Renal cortex interstitium (tissue), 11 donors: Measurements from ENCODE around the gene CCL2. TPM values are rescaled to one million over a fixed set of nuclear protein-coding genes. Genes with fewer than 3 reads are reported as not detected.

Source experiments
- DNase-seq, 11 donors: peaks; one replicate each; pipeline ENCODE4 v3.0.0-alpha.2; 2013; ENCODE audit warnings: low read depth in 9 of 11, low spot score in 4 of 11; ENCODE audit errors: extremely low read depth in 1 of 11
- polyA plus RNA-seq, 3 donors: library from polyadenylated mRNA; unstranded; fragments of 120-200 nt; gene quantifications; one replicate each; pipeline ENCODE4 v1.2.1, GENCODE V29; 2013; ENCODE audit not compliant: insufficient read length in 3 of 3

Gene CCL2
- polyA plus RNA-seq, 3 donors = 15.6 to 18.5 (median 16.4) TPM

GRCh38 chr17:34228781-34229180 lies 26.3 kb upstream of the CCL2 start:
- no peak for DNase-seq

DNA sequence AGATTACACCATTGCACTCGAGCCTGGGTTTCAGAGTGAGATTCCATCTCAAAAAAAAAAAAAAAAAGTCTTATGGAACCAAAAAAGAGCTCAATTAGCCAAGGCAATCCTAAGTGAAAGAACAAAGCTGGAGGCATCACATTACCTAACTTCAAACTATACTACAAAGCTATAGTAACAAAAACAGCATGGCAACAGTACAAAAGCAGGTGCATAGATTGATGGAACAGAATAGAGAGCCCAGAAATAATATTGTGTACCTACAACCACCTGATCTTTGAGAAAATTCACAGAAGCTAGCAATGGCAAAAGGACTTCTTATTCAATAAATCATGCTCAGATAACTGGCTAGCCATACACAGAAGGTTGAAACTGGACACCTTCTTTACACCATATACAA lies 24.7 kb upstream of the CCL2 start:
- DNase-seq = no peak

DNA sequence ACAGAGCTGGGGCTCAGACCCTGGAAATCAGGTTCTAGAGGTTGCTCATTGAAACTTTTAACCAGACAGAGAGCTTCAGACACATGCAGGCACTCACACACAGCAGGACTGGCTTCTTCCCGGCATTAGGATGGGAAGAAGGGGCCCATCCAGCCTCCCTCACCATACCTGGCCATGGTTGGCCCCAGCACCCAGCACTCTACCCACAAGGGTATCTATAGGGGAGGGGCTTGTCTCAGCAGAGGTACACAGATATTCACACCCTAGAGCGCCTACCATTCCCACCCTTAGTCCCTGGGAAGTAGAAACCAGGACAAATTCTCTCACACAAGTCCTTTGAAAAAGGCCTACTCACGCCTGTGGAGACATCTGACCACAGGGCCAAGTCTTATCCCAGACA lies 20.5 kb upstream of the CCL2 start:
- DNase-seq = no peak

- DNase-seq = no peak
These were observed 19.6 kb upstream of the CCL2 start for GRCh38 chr17:34235389-34236028.

DNA sequence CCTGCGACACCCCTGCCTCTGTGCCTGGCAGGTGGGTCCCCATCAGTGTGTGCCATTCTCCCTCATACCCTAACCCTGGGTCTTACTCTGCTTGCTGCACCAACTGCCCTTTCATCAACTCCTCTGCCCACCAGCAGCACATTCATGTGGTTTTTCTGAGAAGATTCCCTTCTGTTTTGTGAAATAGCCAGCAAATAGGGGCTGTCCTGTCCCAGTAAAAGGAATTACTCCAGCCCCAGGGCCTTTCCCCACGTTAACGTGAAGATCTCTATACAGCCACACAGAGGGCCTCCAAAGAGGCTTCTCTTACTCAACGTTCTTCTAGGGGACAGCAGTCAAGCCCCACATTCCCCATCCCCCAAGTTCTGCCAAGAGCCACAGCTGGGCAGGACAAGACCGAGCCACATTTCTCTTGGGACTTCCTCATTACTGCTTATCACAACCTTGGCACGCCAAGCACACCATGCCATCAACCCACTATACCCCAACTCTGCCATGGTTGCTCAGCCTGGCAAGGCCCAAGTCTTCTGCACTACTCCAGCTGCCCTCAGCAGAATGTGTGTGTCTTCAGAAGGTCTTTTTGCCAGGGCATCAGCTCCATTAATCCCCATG lies 18.7 kb upstream of the CCL2 start:
- DNase-seq = no peak

- no peak for DNase-seq
These were observed 17.6 kb upstream of the CCL2 start for GRCh38 chr17:34237458-34237857.

DNA sequence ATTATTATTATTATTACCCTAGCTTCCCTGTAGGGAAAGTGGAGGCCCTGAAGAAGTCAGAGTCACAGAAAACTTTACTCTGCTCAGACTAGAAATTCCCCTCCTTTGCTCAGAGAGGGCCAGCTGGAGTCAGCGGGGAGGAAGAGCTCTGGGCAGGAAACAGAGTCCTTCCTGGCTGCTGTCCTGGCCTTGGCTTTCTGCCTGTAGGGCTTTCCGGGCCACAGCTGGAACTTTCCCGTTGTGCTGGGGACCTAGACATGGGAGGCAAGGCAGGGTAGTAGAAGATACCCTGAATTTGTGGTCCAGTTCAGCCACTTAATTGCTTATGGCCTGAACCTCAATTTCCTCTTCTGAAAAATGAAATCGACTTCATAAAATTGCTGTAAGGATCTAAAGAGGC lies 14.0 kb upstream of the CCL2 start:
- peak in 1 of 11 donors; percentile 39 for DNase-seq

GRCh38 chr17:34242587-34243363 lies 12.3 kb upstream of the CCL2 start:
- DNase-seq = no peak

DNA sequence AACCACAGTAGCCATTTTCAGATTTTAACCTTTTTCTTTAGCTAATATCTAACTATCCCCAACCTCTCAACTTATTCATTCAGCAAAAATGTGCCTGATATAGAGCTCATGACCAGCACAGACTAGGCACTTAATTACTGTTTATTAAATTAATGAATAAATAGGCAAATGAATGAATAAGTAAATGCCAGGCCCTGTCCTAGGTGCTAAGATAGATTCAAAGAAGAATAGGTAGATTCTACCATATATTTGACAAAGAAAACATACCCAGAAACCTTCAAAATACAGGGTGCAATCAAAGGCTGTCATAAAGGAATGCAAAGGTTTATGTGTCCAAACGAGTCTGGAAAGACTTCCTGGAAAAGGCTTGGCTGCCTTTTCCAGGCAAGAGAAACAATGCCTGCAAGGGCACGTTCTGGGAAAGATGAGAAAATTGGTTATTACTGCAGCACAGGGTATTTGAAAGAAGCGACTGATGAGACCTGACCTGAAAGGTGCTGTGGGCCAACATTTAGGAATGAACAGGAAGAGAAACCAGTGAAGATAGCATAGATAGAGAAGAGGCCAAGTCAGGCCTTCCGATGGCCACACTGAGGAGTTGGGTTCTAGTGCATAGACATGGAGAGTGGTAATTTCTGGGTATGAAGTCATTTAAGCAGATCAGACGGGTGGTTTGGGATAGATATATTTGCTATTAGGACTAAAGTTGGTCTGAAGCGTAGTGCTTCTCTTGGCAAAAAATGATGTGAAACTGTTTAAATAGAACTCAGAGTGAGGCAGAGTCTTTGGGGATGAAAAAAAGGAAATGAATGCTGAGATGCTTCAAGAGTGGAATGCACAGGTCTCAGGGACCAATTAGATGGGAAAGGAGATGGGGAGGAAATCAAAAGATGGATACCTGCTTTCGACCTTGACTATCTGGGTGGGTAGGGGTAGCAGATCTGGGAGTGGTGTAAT lies 11.4 kb upstream of the CCL2 start:
- no peak for DNase-seq

- DNase-seq = no peak
These were observed 9.7 kb upstream of the CCL2 start for GRCh38 chr17:34245351-34245905.

- DNase-seq = no peak
These were observed 8.6 kb upstream of the CCL2 start for GRCh38 chr17:34246446-34246845.

GRCh38 chr17:34246881-34247280 lies 8.2 kb upstream of the CCL2 start:
- DNase-seq = no peak

- no peak for DNase-seq
These were observed 6.5 kb upstream of the CCL2 start for GRCh38 chr17:34248511-34249024.

GRCh38 chr17:34249061-34249460 lies 6.0 kb upstream of the CCL2 start:
- no peak for DNase-seq

DNA sequence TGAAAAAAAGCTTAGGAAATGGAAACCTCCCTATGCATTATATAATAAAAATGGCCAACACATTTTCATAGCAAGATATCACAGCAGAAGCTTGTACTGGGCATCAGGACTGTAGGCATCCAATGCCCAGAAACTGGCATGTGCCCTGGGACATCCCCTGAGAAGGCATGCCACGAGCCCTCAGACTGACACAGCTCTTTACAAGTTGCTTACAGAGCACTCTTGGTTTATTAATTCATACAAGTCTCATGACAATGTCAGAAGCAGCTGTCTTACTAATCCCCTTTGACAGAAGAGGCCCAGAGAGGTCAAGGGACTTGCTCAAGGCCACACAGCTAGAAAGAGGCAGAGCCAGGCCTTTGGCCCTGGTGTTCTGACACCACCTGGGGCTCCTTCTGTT lies 5.6 kb upstream of the CCL2 start:
- no peak for DNase-seq

DNA sequence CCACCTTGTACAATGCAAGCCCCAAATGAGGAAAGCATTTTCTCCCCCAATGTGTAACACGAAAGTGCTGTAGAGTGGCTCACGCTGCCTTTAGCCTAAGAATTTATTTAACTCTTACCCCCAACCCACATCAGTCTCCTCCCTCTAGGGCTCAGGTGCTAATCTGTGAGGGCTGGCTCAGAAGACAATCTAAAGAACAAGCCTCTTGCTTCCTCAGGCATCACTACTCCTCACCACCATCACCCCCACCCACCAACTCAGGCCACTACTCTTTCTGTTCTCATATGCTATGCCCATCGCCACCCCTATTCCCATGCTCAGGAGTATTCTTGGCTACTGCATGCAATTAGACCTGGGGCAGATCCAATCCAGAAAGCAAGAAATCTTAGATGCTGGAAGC lies 3.9 kb upstream of the CCL2 start:
- DNase-seq = no peak

GRCh38 chr17:34252095-34252443 lies 3.0 kb upstream of the CCL2 start:
- no peak for DNase-seq

GRCh38 chr17:34252444-34253138 lies 2.5 kb upstream of the CCL2 start:
- peak in 8 of 11 donors; percentile 49 to 84 (median 59) for DNase-seq
